ENCODE data around the gene CDK1. TPM values are rescaled to one million over a fixed set of nuclear protein-coding genes. Genes with fewer than 3 reads are reported as not detected.
"Not testable (repeated sequence)": the region's sequence is repeated elsewhere in the genome, so short reads cannot be mapped to it uniquely, and the experiment has no call there.

CDK1 gene
- total and polyA plus RNA-seq, 2 of the 8 experiments (the other 6 are each of a cell fraction or from before 2014, with no cell fraction given): 29.4 to 111 TPM

DNA sequence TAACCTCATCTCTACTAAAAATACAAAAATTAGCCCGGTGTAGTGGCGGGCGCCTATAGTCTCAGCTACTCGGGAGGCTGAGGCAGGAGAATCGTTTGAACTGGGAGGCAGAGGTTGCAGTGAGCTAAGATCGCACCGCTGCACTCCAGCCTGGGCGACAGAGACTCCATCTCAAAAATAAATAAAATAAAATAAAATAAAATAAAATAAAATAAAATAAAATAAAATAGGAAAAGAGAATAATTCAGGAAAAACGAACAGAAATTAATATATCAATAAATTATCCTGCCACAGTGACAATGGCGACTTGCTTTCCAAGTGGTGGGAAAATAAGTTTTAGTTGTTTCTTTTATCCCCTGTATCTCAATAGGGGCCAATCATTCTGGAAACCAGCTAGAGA, 62.9 kb downstream of the CDK1 start:
- H2AFZ ChIP-seq (ENCODE audit: low read length): not testable (repeated sequence)

More for the DNA sequence above, 62.9 kb downstream of the CDK1 start:
- not testable (repeated sequence) for H3K4me1 ChIP-seq (replicated peaks in 1 of 4; ENCODE audit: control insufficient read depth in 3 of 4, insufficient read depth in 4 of 4, low read length in 3 of 4); H3K79me2 ChIP-seq (ENCODE audit: control insufficient read depth in 1 of 2, insufficient read depth in 2 of 2, low read length in 2 of 2); H3K18ac ChIP-seq (ENCODE audit: extremely low read depth, low read length); H4K8ac ChIP-seq (ENCODE audit: extremely low read depth, insufficient read depth, low read length); H3K4ac ChIP-seq (replicated peaks; ENCODE audit: insufficient read length, low read depth, low read length); H2BK15ac ChIP-seq (ENCODE audit: low read length); H4K91ac ChIP-seq (replicated peaks; ENCODE audit: insufficient read length, low read length); H3K36me3 ChIP-seq (ENCODE audit: control insufficient read depth in 2 of 4, insufficient read depth in 4 of 4, low read length in 3 of 4); H3K27ac ChIP-seq (ENCODE audit: low read depth, low read length); H3K23ac ChIP-seq (ENCODE audit: insufficient read length); H2AK5ac ChIP-seq (ENCODE audit: low read depth, low read length); H3K14ac ChIP-seq (ENCODE audit: insufficient read length); H3K79me1 ChIP-seq (ENCODE audit: low read depth, low read length); H3K56ac ChIP-seq (replicated peaks; ENCODE audit: insufficient read length, low read depth, low read length); H2BK12ac ChIP-seq (ENCODE audit: low read depth, low read length); H2BK120ac ChIP-seq (replicated peaks; ENCODE audit: low read depth, low read length); FAIRE-seq; DNase-seq (ENCODE audit: low read depth in 1 of 2, low spot score in 2 of 2); H3K27me3 ChIP-seq (replicated peaks in 1 of 4; ENCODE audit: control insufficient read depth in 3 of 4, extremely low read depth in 1 of 4, insufficient read depth in 3 of 4, low read length in 3 of 4); H3K9ac ChIP-seq (replicated peaks in 1 of 4; ENCODE audit: extremely low read depth in 1 of 4, low read depth in 3 of 4, low read length in 3 of 4); H4K5ac ChIP-seq (ENCODE audit: insufficient read length, low read depth, low read length); H4K20me1 ChIP-seq (replicated peaks in 1 of 2; ENCODE audit: control insufficient read depth in 1 of 2, insufficient read depth in 2 of 2, low read length in 2 of 2); H2BK5ac ChIP-seq (ENCODE audit: low read depth, low read length); H3K4me2 ChIP-seq (ENCODE audit: insufficient read depth in 1 of 2, low read depth in 2 of 2, low read length in 2 of 2); H3K23me2 ChIP-seq (ENCODE audit: low read depth, low read length); H2BK20ac ChIP-seq (ENCODE audit: low read length); H3K9me3 ChIP-seq (ENCODE audit: insufficient read depth in 2 of 2, low read depth in 1 of 2, low read length in 1 of 2); H3K4me3 ChIP-seq (ENCODE audit: extremely low read depth in 1 of 4, insufficient read depth in 2 of 4, low read depth in 3 of 4, low read length in 4 of 4)
- CTCF ChIA-PET (ENCODE audit: partially characterized antibody): interaction anchor here (0.6 to 0.9 kb wide), 2 partner anchors 21 to 629 kb away, joined by 3 read pairs; no protein-coding TSS in a partner anchor
- WGBS, 2 experiments (ENCODE audit: extremely low coverage in 1 of 2, insufficient coverage in 1 of 2, insufficient read length in 1 of 2, insufficient replicate concordance in 2 of 2, low coverage in 1 of 2, low lambda C conversion rate in 2 of 2, missing lambda C conversion rate in 1 of 2): 94% methylated on average over 10 of the region's 10 CpGs; no CpG with 5 or more reads in 1 of the 2 experiments
- POLR2A ChIA-PET (ENCODE audit: partially characterized antibody): interaction anchor here (0.7 kb wide), 1 partner anchor 197 kb away, joined by 3 read pairs; no protein-coding TSS in a partner anchor

Measured in H1 (cell line).